Panc1 (cell line): ENCODE data around the gene POLDIP3. TPM values are rescaled to one million over a fixed set of nuclear protein-coding genes. Genes with fewer than 3 reads are reported as not detected.
"Not testable (repeated sequence)": the region's sequence is repeated elsewhere in the genome, so short reads cannot be mapped to it uniquely, and the experiment has no call there.

Experiments used
- ATAC-seq: fragments of 200-7000 bp; cut with Tn5 transposase; 2 replicates; pipeline ENCODE4 v1.9.1; 2020; ENCODE audit warnings: mild to moderate bottlenecking, moderate library complexity
- BruUV-seq: library from RNA; stranded (reverse); fragments of 400-500 nt; replicated peaks from 2 replicates; lab custom pipeline; 2021; lab: Mats Ljungman, UMichigan
- CTCF ChIA-PET: fragments of 300-600 bp; sonication (Branson Sonifier 250); formaldehyde crosslinking; loops from one replicate; lab custom pipeline; 2022; ENCODE audit warnings: antibody characterized with exemption; lab: Charles Lee
- POLR2A ChIA-PET: fragments of 300-600 bp; sonication (Branson Sonifier 250); formaldehyde crosslinking; loops from one replicate; lab custom pipeline; 2022; ENCODE audit warnings: antibody characterized with exemption; lab: Charles Lee
- DNase-seq: peaks from one replicate; pipeline ENCODE4 v3.0.0-alpha.2; 2010; ENCODE audit warnings: low read depth, low spot score
- H3K27ac ChIP-seq: 2 replicates; pipeline ENCODE4 v1.5.1; 2011; ENCODE audit warnings: mild to moderate bottlenecking, low read length, inconsistent platforms
- H3K27me3 ChIP-seq: fragments of 200-500 bp; sonication (Bioruptor generic); 2 replicates; pipeline ENCODE4 v1.6.0; 2014; ENCODE audit warnings: low read length, inconsistent platforms; ENCODE audit not compliant: control insufficient read depth, insufficient read depth
- H3K36me3 ChIP-seq: fragments of 200-500 bp; sonication (Bioruptor generic); 2 replicates; pipeline ENCODE4 v1.5.1; 2014; ENCODE audit warnings: inconsistent platforms, mild to moderate bottlenecking, low read length, moderate library complexity; ENCODE audit not compliant: control insufficient read depth, insufficient read depth
- H3K4me1 ChIP-seq: 2 replicates; pipeline ENCODE4 v1.5.1; 2011; ENCODE audit warnings: inconsistent platforms, mild to moderate bottlenecking, low read length, moderate library complexity; ENCODE audit not compliant: control insufficient read depth, insufficient read depth
- H3K4me3 ChIP-seq, 2 experiments: 2 replicates each; pipeline ENCODE4 v1.5.1; 2011 to 2012; ENCODE audit warnings: low read depth in 2 of 2, low read length in 2 of 2, mild to moderate bottlenecking in 2 of 2, inconsistent platforms in 1 of 2, moderate library complexity in 1 of 2
- H3K9me3 ChIP-seq: fragments of 200-500 bp; sonication (Bioruptor generic); 2 replicates; pipeline ENCODE4 v1.5.1; 2014; ENCODE audit warnings: low read depth, mild to moderate bottlenecking, inconsistent platforms, low read length, moderate library complexity; ENCODE audit not compliant: control insufficient read depth, insufficient read depth
- POLR2AphosphoS5 ChIP-seq: IDR thresholded peaks from 2 replicates; pipeline ENCODE4 v1.6.1; 2012; ENCODE audit warnings: mild to moderate bottlenecking, low read depth, low read length, moderate library complexity
- REST ChIP-seq, 2 experiments: IDR thresholded peaks; 2 replicates each; pipeline ENCODE4 v1.6.1; 2011 to 2012; ENCODE audit warnings: low read depth in 2 of 2, control low read depth in 1 of 2, low read length in 1 of 2, mild to moderate bottlenecking in 1 of 2, moderate library complexity in 1 of 2; ENCODE audit not compliant: insufficient read depth in 1 of 2
- SIN3A ChIP-seq: IDR thresholded peaks from 2 replicates; pipeline ENCODE4 v1.6.1; 2012; ENCODE audit warnings: low read depth, mild to moderate bottlenecking, low read length, moderate library complexity, borderline replicate concordance; ENCODE audit not compliant: insufficient read depth
- TCF7L2 ChIP-seq: IDR thresholded peaks from 2 replicates; pipeline ENCODE4 v1.6.1; 2011; ENCODE audit warnings: mild to moderate bottlenecking, low read depth, low read length, inconsistent platforms
- in situ Hi-C: cut with HindIII; loops from 2 replicates; pipeline ENCODE4 v1.10.0; 2016; ENCODE audit warnings: low sequenced_read_pairs, low pct_unique_long_range_greater_than_20kb
- intact Hi-C: fragments of 100-400 bp; cut with micrococcal nuclease; formaldehyde crosslinking; loops from one replicate; pipeline ENCODE4 v1.10.0; 2022; ENCODE audit not compliant: unreplicated experiment
- total RNA-seq: library from RNA; stranded (reverse); gene quantifications from one replicate; pipeline ENCODE4 v1.2.1, GENCODE V29; 2021; ENCODE audit not compliant: unreplicated experiment
- TF ChIP-seq, protein P1 (sequence below): fragments of 450-650 bp; IDR thresholded peaks from 2 replicates; pipeline ENCODE4 v1.5.1; 2017; ENCODE audit warnings: mild to moderate bottlenecking

Gene POLDIP3
- total RNA-seq, 1 experiment from 2014 or later: 46.6 TPM

DNA sequence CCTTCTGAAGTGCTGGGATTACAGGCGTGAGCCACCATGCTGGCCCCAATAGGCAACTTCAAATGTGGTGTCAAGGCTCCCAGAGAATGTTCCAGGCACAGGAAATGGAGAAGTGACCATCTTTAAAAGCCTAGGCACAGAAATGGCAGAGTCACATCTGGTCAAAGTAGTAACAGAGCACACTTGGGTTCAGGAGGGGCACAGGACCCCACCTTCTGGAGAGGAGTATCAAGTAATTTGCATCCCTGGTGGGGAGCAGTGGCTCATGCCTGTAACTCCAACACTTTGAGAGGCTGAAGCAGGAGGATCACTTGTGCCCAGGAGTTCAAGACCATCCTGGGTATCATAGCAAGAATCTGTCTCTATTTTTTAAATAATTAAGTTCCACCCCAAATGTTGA, 31.7 kb downstream of the POLDIP3 start:
- no TSS peak for BruUV-seq
- H3K36me3 ChIP-seq: no peaks in the 10 kb centered on the region; the same call in 1 of the 2 replicates
- no peaks in the 10 kb centered on the region for H3K9me3 ChIP-seq

GRCh38 chr22:42581762-42582716, 32.6 kb downstream of the POLDIP3 start:
- Histone ChIP-seq H3K4me1 (no peaks in the 10 kb centered on the region), H3K27ac (0 out of 2 replicates have a peak overlapping the region, but pooled peaks have one; percentile 54), H3K27me3 (no peaks in the 10 kb centered on the region), H3K9me3 (no peaks in the 10 kb centered on the region), H3K36me3 (no peaks in the 10 kb centered on the region; the same call in 1 of the 2 replicates), H3K4me3 (peak overlapping the region; percentile 54 to 60)
- POLR2A ChIA-PET: interaction anchor here (0.7 kb wide), 1 partner anchor 15 kb away, joined by 3 read pairs; no protein-coding TSS in a partner anchor
- CTCF ChIA-PET: interaction anchor here (0.7 kb wide), 1 partner anchor 12 kb away, joined by 3 read pairs; no protein-coding TSS in a partner anchor
- BruUV-seq: no TSS peak
- TF ChIP-seq REST (IDR thresholded peaks at IDR 0.05; ENCODE audit: insufficient read depth in 1 of 2, low read depth in 2 of 2, low read length in 1 of 2) (no peak), POLR2AphosphoS5 (peak; percentile 80), SIN3A (peak; percentile 59; the same call in 1 of the 2 replicates)
- in situ Hi-C loops: no loop called here
- intact Hi-C loops: no loop called here
- DNase-seq (peak; percentile 7), ATAC-seq (peak; percentile 94)

More for the DNA sequence above, 31.7 kb downstream of the POLDIP3 start:
- ChIA-PET CTCF (no interaction called here), POLR2A (no interaction called here)
- ATAC-seq: no peak
- H3K4me3 ChIP-seq: no peak overlapping the region
- in situ Hi-C loops: no loop called here
- DNase-seq: no peak
- H3K27ac ChIP-seq: no peak overlapping the region
- TF ChIP-seq TCF7L2 (no peak), REST (IDR thresholded peaks at IDR 0.05; ENCODE audit: insufficient read depth in 1 of 2, low read depth in 2 of 2, low read length in 1 of 2) (no peak), SIN3A (no peak), POLR2AphosphoS5 (no peak)
- TF ChIP-seq, protein P1, sequence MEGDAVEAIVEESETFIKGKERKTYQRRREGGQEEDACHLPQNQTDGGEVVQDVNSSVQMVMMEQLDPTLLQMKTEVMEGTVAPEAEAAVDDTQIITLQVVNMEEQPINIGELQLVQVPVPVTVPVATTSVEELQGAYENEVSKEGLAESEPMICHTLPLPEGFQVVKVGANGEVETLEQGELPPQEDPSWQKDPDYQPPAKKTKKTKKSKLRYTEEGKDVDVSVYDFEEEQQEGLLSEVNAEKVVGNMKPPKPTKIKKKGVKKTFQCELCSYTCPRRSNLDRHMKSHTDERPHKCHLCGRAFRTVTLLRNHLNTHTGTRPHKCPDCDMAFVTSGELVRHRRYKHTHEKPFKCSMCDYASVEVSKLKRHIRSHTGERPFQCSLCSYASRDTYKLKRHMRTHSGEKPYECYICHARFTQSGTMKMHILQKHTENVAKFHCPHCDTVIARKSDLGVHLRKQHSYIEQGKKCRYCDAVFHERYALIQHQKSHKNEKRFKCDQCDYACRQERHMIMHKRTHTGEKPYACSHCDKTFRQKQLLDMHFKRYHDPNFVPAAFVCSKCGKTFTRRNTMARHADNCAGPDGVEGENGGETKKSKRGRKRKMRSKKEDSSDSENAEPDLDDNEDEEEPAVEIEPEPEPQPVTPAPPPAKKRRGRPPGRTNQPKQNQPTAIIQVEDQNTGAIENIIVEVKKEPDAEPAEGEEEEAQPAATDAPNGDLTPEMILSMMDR: no peak
- intact Hi-C loops: no loop called here
- no peaks in the 10 kb centered on the region for H3K27me3 ChIP-seq
- no peaks in the 10 kb centered on the region for H3K4me1 ChIP-seq

DNA sequence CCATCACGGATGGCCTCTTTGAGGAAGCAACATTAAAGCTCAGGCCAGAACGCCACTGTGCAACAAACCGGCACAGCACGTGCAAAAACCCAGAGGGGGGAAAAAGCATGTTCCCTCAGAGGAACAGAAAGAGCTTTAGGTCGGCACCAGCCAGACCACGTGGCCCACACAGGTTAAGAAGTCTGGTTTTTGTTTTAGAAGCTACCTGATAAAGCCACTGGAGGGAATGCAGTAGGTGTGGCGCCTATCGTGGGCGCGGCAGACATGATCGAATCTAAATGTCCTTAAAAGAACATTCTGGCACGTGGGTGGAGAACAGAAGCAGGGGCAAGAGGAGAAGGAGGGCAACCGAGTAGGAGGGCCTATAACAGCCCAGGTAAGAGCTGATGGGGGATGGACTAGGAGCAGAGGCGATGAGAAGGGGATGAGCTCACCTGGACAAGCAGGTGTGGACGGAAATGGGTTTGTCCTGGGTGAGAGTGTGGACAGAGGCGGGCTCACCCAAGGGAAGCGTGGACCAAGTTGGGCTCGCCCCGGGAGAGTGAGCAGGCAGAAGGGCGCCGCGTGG, 33.4 kb downstream of the POLDIP3 start:
- POLR2A ChIA-PET: interaction anchor here (0.6 kb wide), 1 partner anchor 34 kb away, joined by 3 read pairs; the partner anchor contains the start of gene POLDIP3
- TSS peak; percentile 57 for BruUV-seq
- DNase-seq, H3K4me1 ChIP-seq, ATAC-seq, CTCF ChIA-PET, H3K36me3 ChIP-seq, H3K9me3 ChIP-seq, H3K27me3 ChIP-seq, intact Hi-C loops, in situ Hi-C loops: not testable (repeated sequence)
- H3K27ac ChIP-seq: peak overlapping the region; percentile 78
- peak overlapping the region; percentile 54 to 61 for H3K4me3 ChIP-seq

GRCh38 chr22:42580040-42580439, 34.6 kb downstream of the POLDIP3 start:
- in situ Hi-C loops, CTCF ChIA-PET, H3K27me3 ChIP-seq, H3K36me3 ChIP-seq, intact Hi-C loops, BruUV-seq, H3K27ac ChIP-seq, POLR2A ChIA-PET, H3K4me3 ChIP-seq, H3K4me1 ChIP-seq, ATAC-seq, DNase-seq, H3K9me3 ChIP-seq: not testable (repeated sequence)
